Limb (tissue), 2 donors: ENCODE results near the gene CACNG3.
"Not testable (repeated sequence)": the region's sequence is repeated elsewhere in the genome, so short reads cannot be mapped to it uniquely, and the experiment has no call there.

Source experiments
- DNase-seq, 2 donors: peaks; one replicate each; pipeline ENCODE4 v3.0.0-alpha.2; 2016; ENCODE audit errors: extremely low spot score in 2 of 2

Gene CACNG3

DNA sequence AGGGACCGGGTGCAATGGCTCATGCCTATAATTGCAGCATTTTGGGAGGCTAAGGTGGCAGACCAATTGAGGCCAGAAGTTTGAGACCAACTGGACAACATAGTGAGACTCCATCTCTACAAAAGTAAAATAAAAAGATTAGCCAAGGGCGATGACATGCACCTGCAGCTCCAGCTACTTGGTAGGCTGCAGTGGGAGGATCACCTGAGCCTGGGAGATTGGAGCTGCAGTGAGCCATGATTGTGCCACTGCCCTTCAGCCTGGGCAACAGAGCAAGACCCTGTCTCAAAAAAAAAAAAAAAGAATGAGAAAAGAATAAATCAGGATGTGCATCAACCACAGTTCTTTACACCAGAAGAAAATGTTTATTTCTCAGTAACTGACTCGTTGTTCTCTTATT, 76.0 kb downstream of the CACNG3 start:
- DNase-seq, result no peak

DNA sequence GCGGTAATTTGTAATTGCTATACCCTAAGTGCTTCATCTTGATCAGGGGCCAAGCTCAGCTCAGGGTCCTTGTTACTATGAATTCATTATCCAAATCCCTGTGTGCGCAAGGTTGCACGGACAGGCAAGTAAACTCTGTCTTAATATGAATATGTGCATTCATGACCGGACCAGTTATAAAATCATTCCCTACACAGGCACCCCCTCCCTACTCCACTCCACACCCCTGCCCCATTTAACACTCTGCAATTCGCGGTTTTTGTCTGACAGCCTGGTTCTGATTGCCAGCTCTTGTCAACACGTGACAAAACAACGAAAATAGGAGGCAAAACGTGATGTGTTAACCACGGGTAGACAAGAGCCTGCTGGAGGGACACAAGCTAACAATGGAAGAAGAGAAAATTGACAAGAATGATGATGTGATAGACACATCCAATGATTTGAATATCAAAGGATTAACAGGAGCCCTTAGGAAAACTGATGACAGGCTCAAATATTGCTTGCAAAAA, 76.5 kb downstream of the CACNG3 start:
- no peak for DNase-seq

DNA sequence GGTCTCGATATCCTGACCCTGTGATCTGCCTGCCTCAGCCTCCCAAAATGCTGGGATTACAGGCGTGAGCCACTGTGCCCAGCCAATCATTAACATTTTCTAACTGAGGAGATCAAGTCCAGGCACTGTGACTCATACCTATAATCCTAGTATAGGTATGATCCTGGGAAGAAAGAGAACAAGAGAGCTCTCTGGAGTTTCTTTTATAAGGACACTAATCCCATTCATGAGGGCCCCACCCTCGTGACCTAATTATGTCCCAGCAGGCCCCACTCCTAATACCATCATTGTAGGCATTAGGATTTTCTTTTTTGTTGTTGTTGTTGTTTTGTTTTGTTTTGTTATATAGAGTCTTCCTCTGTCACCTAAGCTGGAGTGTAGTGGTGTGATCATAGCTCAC, 80.4 kb downstream of the CACNG3 start:
- no peak for DNase-seq

DNA sequence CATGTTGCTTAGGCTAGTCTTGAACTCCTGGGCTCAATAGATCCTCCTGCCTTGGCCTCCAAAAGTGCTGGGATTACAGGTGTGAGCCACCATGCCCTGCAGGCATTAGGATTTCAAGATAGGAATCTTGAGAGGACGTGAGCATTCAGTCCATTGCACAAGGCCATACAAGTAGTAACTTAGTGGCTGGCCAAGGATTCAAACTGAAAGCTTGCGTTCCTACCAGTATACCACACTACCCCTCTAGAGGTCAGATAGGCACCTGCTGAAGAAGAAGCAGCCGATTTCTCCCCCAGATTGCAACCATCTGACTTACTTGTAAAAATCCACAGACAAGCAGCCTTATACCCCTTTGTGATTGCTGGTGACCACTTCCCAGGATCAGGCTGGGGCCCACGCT, 80.9 kb downstream of the CACNG3 start:
- DNase-seq, result no peak

DNA sequence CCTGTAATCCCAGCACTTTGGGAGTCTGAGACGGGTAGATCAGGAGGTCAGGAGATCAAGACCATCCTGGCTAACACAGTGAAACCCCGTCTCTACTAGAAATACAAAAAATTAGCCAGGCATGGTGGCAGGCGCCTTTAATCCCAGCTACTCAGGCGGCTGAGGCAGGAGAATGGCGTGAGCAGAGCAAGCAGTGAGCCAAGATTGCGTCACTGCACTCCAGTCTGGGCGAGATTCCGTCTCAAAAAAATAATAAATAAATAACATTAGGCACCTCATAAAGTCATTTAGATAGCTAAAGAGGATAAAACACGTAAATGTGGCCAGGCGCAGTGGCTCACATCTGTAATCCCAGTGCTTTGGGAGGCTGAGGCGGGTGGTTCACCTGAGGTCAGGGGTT, 87.7 kb downstream of the CACNG3 start:
- not testable (repeated sequence) for DNase-seq

DNA sequence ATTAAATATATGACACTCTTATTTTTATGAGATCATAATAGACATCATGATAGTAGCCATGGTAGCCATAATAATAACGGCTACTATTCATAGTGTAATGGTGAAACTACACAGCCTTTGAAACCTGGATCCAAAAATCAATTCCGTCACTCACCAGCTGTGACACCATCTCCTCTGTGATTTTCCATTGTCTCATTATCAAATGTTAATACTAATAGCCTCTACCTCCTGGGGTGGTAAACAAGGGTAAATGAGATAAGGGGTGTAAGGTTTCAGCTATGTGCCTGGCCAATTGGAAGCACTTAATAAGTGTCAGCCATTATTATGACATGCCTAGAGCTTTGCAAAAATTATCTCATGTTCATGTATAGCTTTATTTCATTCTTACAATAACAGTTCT, 88.6 kb downstream of the CACNG3 start:
- no peak for DNase-seq

- DNase-seq, result no peak
Observed at GRCh38 chr16:24345704-24346103, 89.6 kb downstream of the CACNG3 start.

DNA sequence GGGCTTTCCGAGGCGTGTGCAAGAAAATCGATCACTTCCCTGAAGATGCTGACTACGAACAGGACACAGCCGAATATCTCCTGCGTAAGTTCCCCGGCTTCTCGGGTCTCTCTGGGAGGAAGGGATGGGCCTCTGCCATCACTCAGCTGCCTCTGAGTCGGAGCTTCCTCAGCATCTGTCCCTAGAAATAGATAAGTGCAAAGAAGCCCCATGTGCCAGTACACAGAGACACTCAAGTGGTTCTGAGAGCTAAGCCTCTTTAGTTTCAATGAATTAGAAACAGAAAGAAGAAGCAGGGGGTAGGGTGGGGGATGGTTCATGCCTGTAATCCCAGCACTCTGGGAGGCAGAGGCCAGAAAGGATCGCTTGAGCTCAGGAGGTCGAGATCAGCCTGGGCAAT, 90.6 kb downstream of the CACNG3 start:
- no peak for DNase-seq

GRCh38 chr16:24347556-24347955, 91.4 kb downstream of the CACNG3 start:
- peak in 1 of 2 donors; percentile 1 for DNase-seq

- no peak for DNase-seq
Observed at GRCh38 chr16:24348545-24349290, 92.6 kb downstream of the CACNG3 start.

DNA sequence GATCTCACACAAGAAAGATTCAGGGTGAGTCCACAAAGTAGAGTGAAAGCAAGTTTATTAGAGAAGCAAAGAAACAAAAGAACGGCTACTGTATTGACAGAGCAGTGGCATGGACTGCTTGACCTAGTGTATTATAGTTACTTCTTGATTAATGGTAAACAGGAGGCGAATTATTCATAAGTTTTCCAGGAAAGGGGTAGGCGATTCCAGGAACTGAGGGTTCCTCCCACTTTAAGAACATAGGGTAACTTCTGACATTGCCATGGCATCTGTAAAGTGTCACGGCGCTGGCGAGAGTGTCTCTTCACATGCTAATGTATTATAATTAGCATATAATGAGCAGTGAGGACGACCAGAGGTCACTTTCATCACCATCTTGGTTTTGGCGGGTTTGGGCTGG, 93.2 kb downstream of the CACNG3 start:
- DNase-seq, result no peak

DNA sequence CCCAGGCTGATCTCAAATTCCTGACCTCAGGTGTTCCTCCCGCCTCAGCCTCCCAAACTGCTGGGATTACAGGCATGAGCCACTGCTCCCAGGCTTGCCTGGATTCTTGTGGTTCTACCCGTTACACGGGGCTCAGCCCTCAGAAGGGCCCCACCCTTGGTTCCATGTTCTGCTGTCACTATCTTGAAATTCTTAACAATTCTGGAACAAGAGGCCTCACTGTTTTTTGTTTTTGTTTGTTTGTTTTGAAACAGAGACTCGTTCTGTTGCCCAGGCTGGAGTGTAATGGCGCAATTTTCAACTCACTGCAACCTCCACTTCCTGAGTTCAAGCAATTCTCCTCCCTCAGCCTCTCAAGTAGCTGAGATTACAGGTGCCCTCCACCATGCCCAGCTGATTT, 96.6 kb downstream of the CACNG3 start:
- no peak for DNase-seq

GRCh38 chr16:24353622-24354021, 97.5 kb downstream of the CACNG3 start:
- no peak for DNase-seq

GRCh38 chr16:24357511-24357910, 101.4 kb downstream of the CACNG3 start:
- no peak for DNase-seq

DNA sequence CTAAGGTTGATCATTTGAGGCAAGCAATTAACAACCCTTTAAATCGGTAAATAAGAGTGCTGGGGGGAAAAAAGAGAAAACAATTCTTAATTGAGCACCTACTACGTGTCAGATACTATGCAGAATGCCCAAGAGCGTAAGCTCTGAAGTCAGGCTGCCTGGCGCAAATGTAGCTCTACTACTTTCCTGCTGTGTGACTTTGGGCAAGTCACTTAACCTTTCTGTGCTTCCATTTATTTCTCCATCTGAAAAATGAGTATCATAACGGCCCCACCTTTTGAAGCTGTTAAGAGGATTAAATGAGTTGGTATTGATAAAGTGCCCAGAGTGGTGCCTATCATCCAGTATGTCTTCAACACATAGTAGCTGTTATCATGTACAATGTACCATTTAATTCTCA, 102.0 kb downstream of the CACNG3 start:
- DNase-seq, result no peak

DNA sequence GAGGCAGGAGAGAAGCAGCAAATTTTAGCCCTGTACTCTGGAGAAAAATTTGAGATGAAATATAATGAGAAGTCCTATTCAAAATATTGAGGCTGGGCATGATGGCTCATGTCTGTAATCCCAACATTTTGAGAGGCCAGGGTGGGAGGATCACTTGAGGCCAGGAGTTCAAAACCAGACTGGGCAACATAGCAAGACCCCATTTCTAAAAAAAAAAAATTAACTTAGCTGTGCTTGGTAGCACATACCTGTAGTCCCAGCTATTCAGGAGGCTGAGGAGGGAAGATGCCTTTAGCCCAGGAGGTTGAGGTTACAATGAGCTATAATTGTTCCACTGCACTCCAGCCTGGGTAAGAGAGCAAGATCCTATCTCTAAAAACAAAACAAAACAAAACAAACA, 103.4 kb downstream of the CACNG3 start:
- DNase-seq, result no peak

DNA sequence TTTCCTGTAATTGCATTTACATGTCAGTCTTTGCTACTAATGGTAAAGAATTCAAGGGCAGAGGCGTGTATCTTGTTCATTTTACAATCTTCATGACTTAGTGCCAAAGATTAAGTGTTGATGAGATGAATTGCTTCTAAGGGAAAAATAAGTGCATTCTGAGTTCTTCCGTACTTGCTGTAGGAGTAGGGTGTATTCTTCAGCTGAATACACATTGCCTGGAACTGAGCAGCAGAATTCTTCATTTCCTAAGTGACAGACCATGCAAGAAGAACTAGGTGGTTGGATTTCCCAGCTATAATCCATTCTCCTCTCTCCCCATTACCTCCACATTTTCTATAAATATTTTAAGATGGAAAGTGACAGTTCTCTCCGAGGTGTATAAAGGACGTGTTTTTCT, 104.8 kb downstream of the CACNG3 start:
- no peak for DNase-seq

- DNase-seq, result no peak
Observed at GRCh38 chr16:24364596-24364995, 108.5 kb downstream of the CACNG3 start.

DNA sequence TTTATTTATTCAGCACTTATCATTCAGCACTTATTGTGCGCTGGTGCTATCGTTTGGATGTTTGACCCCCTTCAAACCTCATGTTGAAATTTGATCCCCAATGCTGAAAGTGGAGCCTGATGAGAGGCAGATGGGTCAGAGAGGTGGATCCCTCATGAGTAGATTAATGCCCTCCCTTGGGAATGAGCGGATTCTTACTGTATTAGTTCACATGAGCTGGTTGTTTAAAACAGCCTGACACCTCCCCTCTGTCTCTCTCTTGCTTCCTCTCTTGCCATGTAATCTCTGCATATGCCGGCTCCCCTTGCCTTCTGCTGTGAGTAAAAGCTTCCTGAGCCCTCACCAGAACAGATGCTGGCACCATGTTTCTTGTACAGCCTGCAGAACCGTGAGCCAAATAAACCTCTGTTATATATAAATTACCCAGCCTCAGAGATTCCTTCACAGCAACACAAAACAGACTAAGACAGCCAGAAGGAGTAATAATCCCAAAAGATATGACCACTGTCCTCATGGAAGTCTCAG, 111.1 kb downstream of the CACNG3 start:
- no peak for DNase-seq

GRCh38 chr16:24372824-24373223, 116.7 kb downstream of the CACNG3 start:
- DNase-seq, result no peak

DNA sequence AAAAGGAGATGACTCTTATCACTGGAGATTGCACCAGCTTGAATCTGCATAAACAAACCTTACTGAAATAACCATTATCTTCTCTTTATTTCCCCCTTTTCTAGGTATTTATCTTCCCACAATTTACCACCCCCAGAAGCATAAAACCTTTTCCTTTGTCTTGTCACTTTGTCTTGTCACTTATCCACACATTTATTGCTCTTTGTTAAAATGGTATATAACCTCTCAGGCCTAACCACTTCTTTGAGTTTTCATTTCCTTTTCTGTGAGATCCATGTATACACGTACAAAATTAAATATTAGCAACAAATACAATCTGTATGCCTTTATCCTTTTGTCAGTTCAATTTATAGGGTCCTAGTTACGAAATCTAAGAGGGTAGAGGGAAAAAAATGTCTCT, 122.9 kb downstream of the CACNG3 start:
- DNase-seq, result no peak

DNA sequence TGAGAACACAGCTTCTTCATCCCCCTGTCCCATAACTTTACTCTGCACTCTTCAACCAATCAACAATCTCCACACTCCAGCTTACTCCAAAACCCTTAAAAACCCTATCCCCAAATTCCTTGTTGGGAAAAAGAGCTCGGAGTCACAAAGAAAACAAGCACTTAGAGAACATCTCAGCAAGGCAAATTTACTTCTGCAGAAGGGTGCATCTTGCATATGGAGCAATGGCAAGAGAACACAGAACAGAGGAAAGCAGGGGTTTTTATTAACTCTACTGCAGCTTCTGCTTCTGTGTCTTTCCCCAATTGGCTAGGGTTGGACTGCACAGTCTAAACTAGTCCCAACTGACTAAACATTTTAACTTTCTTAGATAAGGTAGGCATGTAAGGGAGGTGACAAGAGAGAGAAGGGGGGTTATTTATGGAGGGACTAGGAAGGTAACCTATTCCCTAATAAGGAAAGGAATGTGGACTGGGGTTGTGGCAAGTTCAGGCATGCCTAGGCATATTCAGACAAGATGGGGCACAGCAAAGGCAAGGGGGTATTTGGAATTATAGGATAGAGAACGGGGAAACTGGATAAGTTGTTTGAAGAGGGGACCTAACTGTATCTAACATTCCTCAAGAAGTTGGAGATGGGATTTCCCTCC, 125.5 kb downstream of the CACNG3 start:
- DNase-seq, result no peak
